ENCODE results near the gene ZBP1.

The ZBP1 gene

GRCh38 chr20:57559289-57559634 lies 61.0 kb downstream of the ZBP1 start:
- H4K20me1 ChIP-seq (ENCODE audit: insufficient read depth, low read length, poor library complexity, severe bottlenecking), result no peaks in the 10 kb centered on the region
- H2AFZ ChIP-seq (ENCODE audit: low read length), result no peak overlapping the region
- no peaks in the 10 kb centered on the region for H3K9me3 ChIP-seq (ENCODE audit: insufficient read depth, low read depth, low read length)
- H3K4me3 ChIP-seq (ENCODE audit: low read length, poor library complexity, severe bottlenecking), result no peak overlapping the region
- no peaks in the 10 kb centered on the region for H3K4me1 ChIP-seq (ENCODE audit: insufficient read depth, low read length, poor library complexity, severe bottlenecking)
- TF ChIP-seq CTCF (conservative IDR thresholded peaks at IDR 0.05; ENCODE audit: low read length), result no peak
- no peak for TF ChIP-seq EZH2phosphoT487 (IDR thresholded peaks at IDR 0.05; ENCODE audit: borderline replicate concordance)
- H3K36me3 ChIP-seq (ENCODE audit: insufficient read depth, low read length), result no peaks in the 10 kb centered on the region
- H3K4me2 ChIP-seq (ENCODE audit: low read depth, low read length, poor library complexity, severe bottlenecking), result no peak overlapping the region
- H3K27me3 ChIP-seq (ENCODE audit: insufficient read depth, low read length, poor library complexity, severe bottlenecking), result peaks cover 5% of the 10 kb centered on the region
- no peaks in the 10 kb centered on the region for H3K79me2 ChIP-seq (ENCODE audit: insufficient read depth, low read length)
- no peaks in the 10 kb centered on the region for H3K9me2 ChIP-seq (replicated peaks; ENCODE audit: low read depth, low read length)
- no peaks in the 10 kb centered on the region for H3F3A ChIP-seq (ENCODE audit: low read depth)
- no peak overlapping the region for H3K9ac ChIP-seq (ENCODE audit: low read depth, low read length, poor library complexity, severe bottlenecking)

GRCh38 chr20:57558614-57559288 lies 61.5 kb downstream of the ZBP1 start:
- H3K4me1 ChIP-seq (ENCODE audit: insufficient read depth, low read length, poor library complexity, severe bottlenecking), result no peaks in the 10 kb centered on the region
- no peak overlapping the region for H3K9ac ChIP-seq (ENCODE audit: low read depth, low read length, poor library complexity, severe bottlenecking)
- H4K20me1 ChIP-seq (ENCODE audit: insufficient read depth, low read length, poor library complexity, severe bottlenecking), result no peaks in the 10 kb centered on the region
- no peaks in the 10 kb centered on the region for H3K79me2 ChIP-seq (ENCODE audit: insufficient read depth, low read length)
- H3K9me3 ChIP-seq (ENCODE audit: insufficient read depth, low read depth, low read length), result no peaks in the 10 kb centered on the region
- no peak overlapping the region for H3K4me2 ChIP-seq (ENCODE audit: low read depth, low read length, poor library complexity, severe bottlenecking)
- TF ChIP-seq EZH2phosphoT487 (IDR thresholded peaks at IDR 0.05; ENCODE audit: borderline replicate concordance) (no peak), CTCF (conservative IDR thresholded peaks at IDR 0.05; ENCODE audit: low read length) (no peak)
- H3K27me3 ChIP-seq (ENCODE audit: insufficient read depth, low read length, poor library complexity, severe bottlenecking), result peaks cover 5% of the 10 kb centered on the region
- no peak overlapping the region for H3K4me3 ChIP-seq (ENCODE audit: low read length, poor library complexity, severe bottlenecking)
- H3F3A ChIP-seq (ENCODE audit: low read depth), result no peaks in the 10 kb centered on the region
- no peak overlapping the region for H2AFZ ChIP-seq (ENCODE audit: low read length)
- no peaks in the 10 kb centered on the region for H3K9me2 ChIP-seq (replicated peaks; ENCODE audit: low read depth, low read length)
- no peaks in the 10 kb centered on the region for H3K36me3 ChIP-seq (ENCODE audit: insufficient read depth, low read length)

GRCh38 chr20:57557926-57558613 lies 62.2 kb downstream of the ZBP1 start:
- no peak overlapping the region for H3K4me3 ChIP-seq (ENCODE audit: low read length, poor library complexity, severe bottlenecking)
- no peaks in the 10 kb centered on the region for H3K9me3 ChIP-seq (ENCODE audit: insufficient read depth, low read depth, low read length)
- H3K9ac ChIP-seq (ENCODE audit: low read depth, low read length, poor library complexity, severe bottlenecking), result no peak overlapping the region
- H4K20me1 ChIP-seq (ENCODE audit: insufficient read depth, low read length, poor library complexity, severe bottlenecking), result no peaks in the 10 kb centered on the region
- H2AFZ ChIP-seq (ENCODE audit: low read length), result no peak overlapping the region
- no peak for TF ChIP-seq CTCF (conservative IDR thresholded peaks at IDR 0.05; ENCODE audit: low read length)
- no peak for TF ChIP-seq EZH2phosphoT487 (IDR thresholded peaks at IDR 0.05; ENCODE audit: borderline replicate concordance)
- H3K9me2 ChIP-seq (replicated peaks; ENCODE audit: low read depth, low read length), result no peaks in the 10 kb centered on the region
- H3K4me2 ChIP-seq (ENCODE audit: low read depth, low read length, poor library complexity, severe bottlenecking), result no peak overlapping the region
- H3F3A ChIP-seq (ENCODE audit: low read depth), result no peaks in the 10 kb centered on the region
- no peaks in the 10 kb centered on the region for H3K36me3 ChIP-seq (ENCODE audit: insufficient read depth, low read length)
- H3K27me3 ChIP-seq (ENCODE audit: insufficient read depth, low read length, poor library complexity, severe bottlenecking), result peaks cover 5% of the 10 kb centered on the region
- no peaks in the 10 kb centered on the region for H3K79me2 ChIP-seq (ENCODE audit: insufficient read depth, low read length)
- H3K4me1 ChIP-seq (ENCODE audit: insufficient read depth, low read length, poor library complexity, severe bottlenecking), result no peaks in the 10 kb centered on the region

Data from Loucy (cell line).